ENCODE results near the gene LDLRAD3. TPM values are rescaled to one million over a fixed set of nuclear protein-coding genes. Genes with fewer than 3 reads are reported as not detected.

Gene LDLRAD3
- total RNA-seq, 2 experiments from 2014 or later, result not detected

DNA sequence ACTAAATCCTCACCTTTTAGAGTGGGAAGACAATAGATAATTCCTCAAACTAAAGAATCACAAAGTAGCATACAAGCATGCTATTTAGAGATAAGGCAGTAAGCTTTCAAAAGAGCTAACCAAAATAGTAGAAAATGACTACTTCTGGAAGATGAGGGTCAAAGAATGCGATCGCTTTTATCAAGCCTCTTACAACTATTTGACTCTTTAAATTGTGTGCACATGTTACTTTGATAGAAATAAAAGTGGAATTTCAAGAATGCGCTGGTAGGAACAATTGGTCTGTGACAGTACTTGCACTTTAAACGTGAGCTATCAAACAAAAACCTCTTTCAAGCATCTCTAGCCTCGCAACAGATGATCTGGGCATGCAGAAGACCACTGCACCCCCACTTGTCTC, 248.1 kb downstream of the LDLRAD3 start:
- ChIA-PET CTCF (ENCODE audit: unreplicated experiment) (no interaction called here), POLR2A (no interaction called here)
- DNase-seq (ENCODE audit: low spot score), result no peak
- Histone ChIP-seq H3K79me2 (ENCODE audit: insufficient read depth, low read depth, low read length) (no peaks in the 10 kb centered on the region), H4K20me1 (ENCODE audit: insufficient read depth, low read length) (no peaks in the 10 kb centered on the region), H3K4me3 (ENCODE audit: low read depth, low read length, poor library complexity, severe bottlenecking) (no peak overlapping the region), H3K36me3 (ENCODE audit: insufficient read depth, low read length) (no peaks in the 10 kb centered on the region), H3K4me2 (ENCODE audit: low read length) (no peak overlapping the region), H3K9me2 (ENCODE audit: insufficient read depth, low read length) (no peaks in the 10 kb centered on the region), H3K9me3 (ENCODE audit: low read length) (no peaks in the 10 kb centered on the region), H2AFZ (ENCODE audit: low read length) (no peak overlapping the region), H3K4me1 (ENCODE audit: insufficient read depth, low read length, poor library complexity, severe bottlenecking) (peaks cover 6% of the 10 kb centered on the region), H3K27ac (ENCODE audit: low read depth, low read length, poor library complexity, severe bottlenecking) (no peak overlapping the region)
- no peak for TF ChIP-seq EZH2phosphoT487 (IDR thresholded peaks at IDR 0.05; ENCODE audit: borderline replicate concordance, low read depth, low read length)
- TF ChIP-seq, protein P1, sequence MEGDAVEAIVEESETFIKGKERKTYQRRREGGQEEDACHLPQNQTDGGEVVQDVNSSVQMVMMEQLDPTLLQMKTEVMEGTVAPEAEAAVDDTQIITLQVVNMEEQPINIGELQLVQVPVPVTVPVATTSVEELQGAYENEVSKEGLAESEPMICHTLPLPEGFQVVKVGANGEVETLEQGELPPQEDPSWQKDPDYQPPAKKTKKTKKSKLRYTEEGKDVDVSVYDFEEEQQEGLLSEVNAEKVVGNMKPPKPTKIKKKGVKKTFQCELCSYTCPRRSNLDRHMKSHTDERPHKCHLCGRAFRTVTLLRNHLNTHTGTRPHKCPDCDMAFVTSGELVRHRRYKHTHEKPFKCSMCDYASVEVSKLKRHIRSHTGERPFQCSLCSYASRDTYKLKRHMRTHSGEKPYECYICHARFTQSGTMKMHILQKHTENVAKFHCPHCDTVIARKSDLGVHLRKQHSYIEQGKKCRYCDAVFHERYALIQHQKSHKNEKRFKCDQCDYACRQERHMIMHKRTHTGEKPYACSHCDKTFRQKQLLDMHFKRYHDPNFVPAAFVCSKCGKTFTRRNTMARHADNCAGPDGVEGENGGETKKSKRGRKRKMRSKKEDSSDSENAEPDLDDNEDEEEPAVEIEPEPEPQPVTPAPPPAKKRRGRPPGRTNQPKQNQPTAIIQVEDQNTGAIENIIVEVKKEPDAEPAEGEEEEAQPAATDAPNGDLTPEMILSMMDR (conservative IDR thresholded peaks at IDR 0.05; ENCODE audit: low read length), result no peak
- intact Hi-C loops (cut with micrococcal nuclease; ENCODE audit: unreplicated experiment), result no loop called here
- BruUV-seq (replicated peaks), result no TSS peak

DNA sequence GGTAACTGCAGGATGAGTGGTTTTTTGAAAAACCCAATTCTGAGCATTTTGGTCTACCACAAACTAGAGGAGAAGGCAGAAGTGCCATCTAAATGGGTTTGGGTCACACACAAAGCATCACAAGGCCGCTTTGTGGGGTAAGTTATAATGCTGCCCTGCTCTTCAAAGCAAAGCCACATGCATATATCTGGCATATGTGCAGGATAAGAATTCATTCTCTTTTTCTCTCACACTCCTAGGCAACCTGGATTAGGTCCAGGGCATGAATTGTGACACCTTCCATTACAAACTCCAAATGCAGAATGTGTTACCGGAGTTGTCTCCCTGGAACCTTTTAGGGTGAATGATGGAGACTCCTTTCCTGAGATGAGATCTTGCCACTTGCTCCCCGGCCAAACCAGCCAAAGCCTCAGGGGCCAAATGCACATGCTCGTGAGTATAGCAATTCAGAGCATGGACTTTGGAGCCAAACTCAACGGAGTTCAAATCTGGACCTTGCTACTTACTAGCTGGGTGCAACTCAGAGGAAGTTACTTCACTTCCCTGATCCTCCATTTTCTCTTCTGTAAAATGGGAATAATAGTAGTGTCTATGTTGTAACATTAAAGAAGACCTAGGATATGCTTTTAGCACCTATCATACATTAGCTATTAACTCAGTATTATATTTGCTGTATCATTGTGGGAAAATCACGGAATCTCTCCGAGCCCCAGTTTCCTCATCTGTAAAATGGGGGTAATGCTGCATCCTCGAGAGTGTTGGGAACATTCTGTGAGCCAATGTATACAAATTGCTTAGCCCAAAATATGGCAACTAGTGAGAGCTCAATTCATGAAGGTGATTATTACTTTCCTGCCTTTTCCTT, 248.8 kb downstream of the LDLRAD3 start:
- Histone ChIP-seq H3K4me2 (ENCODE audit: low read length) (no peak overlapping the region), H3K9me2 (ENCODE audit: insufficient read depth, low read length) (no peaks in the 10 kb centered on the region), H3K4me3 (ENCODE audit: low read depth, low read length, poor library complexity, severe bottlenecking) (no peak overlapping the region), H2AFZ (ENCODE audit: low read length) (no peak overlapping the region), H3K36me3 (ENCODE audit: insufficient read depth, low read length) (no peaks in the 10 kb centered on the region), H3K4me1 (ENCODE audit: insufficient read depth, low read length, poor library complexity, severe bottlenecking) (no peaks in the 10 kb centered on the region), H3K9me3 (ENCODE audit: low read length) (no peaks in the 10 kb centered on the region), H4K20me1 (ENCODE audit: insufficient read depth, low read length) (no peaks in the 10 kb centered on the region), H3K27ac (ENCODE audit: low read depth, low read length, poor library complexity, severe bottlenecking) (no peak overlapping the region), H3K79me2 (ENCODE audit: insufficient read depth, low read depth, low read length) (no peaks in the 10 kb centered on the region)
- no TSS peak for BruUV-seq (replicated peaks)
- ChIA-PET CTCF (ENCODE audit: unreplicated experiment) (no interaction called here), POLR2A (interaction anchor here (0.5 to 1.0 kb wide), 3 partner anchors 11 to 541 kb away, joined by 3 read pairs; no protein-coding TSS in a partner anchor)
- no peak for TF ChIP-seq EZH2phosphoT487 (IDR thresholded peaks at IDR 0.05; ENCODE audit: borderline replicate concordance, low read depth, low read length)
- TF ChIP-seq, protein P1 (conservative IDR thresholded peaks at IDR 0.05; ENCODE audit: low read length), result no peak
- no peak for DNase-seq (ENCODE audit: low spot score)
- intact Hi-C loops (cut with micrococcal nuclease; ENCODE audit: unreplicated experiment), result no loop called here

DNA sequence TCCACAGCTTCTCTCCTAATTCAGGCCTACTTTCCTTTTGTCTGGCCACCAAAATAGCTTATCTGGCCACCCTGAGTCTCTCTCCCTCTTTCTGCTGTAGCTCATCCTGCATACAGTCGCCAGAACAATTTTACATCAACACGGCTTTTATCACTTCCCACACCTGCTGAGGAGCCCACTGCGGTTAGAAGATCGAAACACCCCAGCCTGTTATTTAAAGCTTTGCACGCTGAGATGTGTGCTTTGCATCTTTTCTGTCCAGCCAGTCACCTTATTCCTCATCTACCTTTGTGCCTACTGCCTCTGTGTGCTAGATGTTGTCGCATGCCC, 249.4 kb downstream of the LDLRAD3 start:
- Histone ChIP-seq H2AFZ (ENCODE audit: low read length) (no peak overlapping the region), H3K36me3 (ENCODE audit: insufficient read depth, low read length) (no peaks in the 10 kb centered on the region), H3K79me2 (ENCODE audit: insufficient read depth, low read depth, low read length) (no peaks in the 10 kb centered on the region), H3K9me2 (ENCODE audit: insufficient read depth, low read length) (no peaks in the 10 kb centered on the region), H4K20me1 (ENCODE audit: insufficient read depth, low read length) (no peaks in the 10 kb centered on the region), H3K4me3 (ENCODE audit: low read depth, low read length, poor library complexity, severe bottlenecking) (no peak overlapping the region), H3K9me3 (ENCODE audit: low read length) (no peaks in the 10 kb centered on the region), H3K4me2 (ENCODE audit: low read length) (no peak overlapping the region), H3K27ac (ENCODE audit: low read depth, low read length, poor library complexity, severe bottlenecking) (no peak overlapping the region), H3K4me1 (ENCODE audit: insufficient read depth, low read length, poor library complexity, severe bottlenecking) (no peaks in the 10 kb centered on the region)
- TF ChIP-seq, protein P1 (conservative IDR thresholded peaks at IDR 0.05; ENCODE audit: low read length), result no peak
- TF ChIP-seq EZH2phosphoT487 (IDR thresholded peaks at IDR 0.05; ENCODE audit: borderline replicate concordance, low read depth, low read length), result no peak
- DNase-seq (ENCODE audit: low spot score), result no peak
- no TSS peak for BruUV-seq (replicated peaks)
- ChIA-PET CTCF (ENCODE audit: unreplicated experiment) (no interaction called here), POLR2A (interaction anchor here (1.0 kb wide), 1 partner anchor 12 kb away, joined by 3 read pairs; no protein-coding TSS in a partner anchor)
- intact Hi-C loops (cut with micrococcal nuclease; ENCODE audit: unreplicated experiment), result no loop called here
